Activated naive CD4-positive, alpha-beta T cell treated with anti-CD3 and anti-CD28 coated beads, Interleukin-2, amount 10 ng/mL, durations not matched to agents 7 days and 5 days (primary cell): ENCODE data around the gene STXBP3.

Experiments
- CTCF ChIA-PET: fragments of 350-600 bp; sonication (Branson Sonifier 250); formaldehyde crosslinking; loops from one replicate; lab custom pipeline; 2021; ENCODE audit warnings: antibody characterized with exemption; lab: Charles Lee
- DNase-seq: peaks from one replicate; pipeline ENCODE4 v3.0.0-alpha.2; 2020
- H3K27ac Mint-ChIP-seq: one replicate; pipeline ENCODE4 v1.8.0; 2021; ENCODE audit warnings: mild to moderate bottlenecking, moderate library complexity, mixed read lengths
- H3K27me3 Mint-ChIP-seq: one replicate; pipeline ENCODE4 v1.8.0; 2021; ENCODE audit warnings: mild to moderate bottlenecking, mixed read lengths
- H3K36me3 Mint-ChIP-seq: one replicate; pipeline ENCODE4 v1.8.0; 2021; ENCODE audit warnings: mixed read lengths
- H3K4me1 Mint-ChIP-seq: one replicate; pipeline ENCODE4 v1.8.0; 2021; ENCODE audit warnings: mixed read lengths
- H3K4me3 Mint-ChIP-seq: one replicate; pipeline ENCODE4 v1.8.0; 2021; ENCODE audit warnings: mild to moderate bottlenecking, moderate library complexity, mixed read lengths
- H3K9me3 Mint-ChIP-seq: one replicate; pipeline ENCODE4 v1.8.0; 2021; ENCODE audit warnings: mixed read lengths

STXBP3 gene

GRCh38 chr1:108801101-108801500, 54.6 kb downstream of the STXBP3 start:
- no peak overlapping the region for H3K4me3 Mint-ChIP-seq
- CTCF ChIA-PET, result no interaction called here
- no peaks in the 10 kb centered on the region for H3K4me1 Mint-ChIP-seq
- no peaks in the 10 kb centered on the region for H3K27me3 Mint-ChIP-seq
- H3K36me3 Mint-ChIP-seq, result peaks cover 34% of the 10 kb centered on the region
- no peak overlapping the region for H3K27ac Mint-ChIP-seq
- DNase-seq, result no peak
- H3K9me3 Mint-ChIP-seq, result no peaks in the 10 kb centered on the region

- Mint-ChIP-seq H3K27me3 (no peaks in the 10 kb centered on the region), H3K9me3 (no peaks in the 10 kb centered on the region), H3K4me1 (no peaks in the 10 kb centered on the region), H3K36me3 (peaks cover 35% of the 10 kb centered on the region), H3K27ac (no peak overlapping the region), H3K4me3 (no peak overlapping the region)
- CTCF ChIA-PET, result no interaction called here
- no peak for DNase-seq
Observed at GRCh38 chr1:108803548-108803947, 57.1 kb downstream of the STXBP3 start.

- Mint-ChIP-seq H3K4me3 (no peak overlapping the region), H3K27ac (no peak overlapping the region), H3K9me3 (no peaks in the 10 kb centered on the region), H3K36me3 (peaks cover 23% of the 10 kb centered on the region), H3K4me1 (no peaks in the 10 kb centered on the region), H3K27me3 (no peaks in the 10 kb centered on the region)
- DNase-seq, result no peak
- CTCF ChIA-PET, result interaction anchor here (0.5 kb wide), 1 partner anchor 18 kb away, joined by 4 read pairs; no protein-coding TSS in a partner anchor
Observed at GRCh38 chr1:108808438-108808837, 62.0 kb downstream of the STXBP3 start.

GRCh38 chr1:108811611-108812010, 65.1 kb downstream of the STXBP3 start:
- no peak overlapping the region for H3K27ac Mint-ChIP-seq
- no peaks in the 10 kb centered on the region for H3K9me3 Mint-ChIP-seq
- DNase-seq, result no peak
- no peak overlapping the region for H3K4me3 Mint-ChIP-seq
- peaks cover 12% of the 10 kb centered on the region for H3K36me3 Mint-ChIP-seq
- peaks cover 4% of the 10 kb centered on the region for H3K27me3 Mint-ChIP-seq
- no peaks in the 10 kb centered on the region for H3K4me1 Mint-ChIP-seq
- CTCF ChIA-PET, result no interaction called here

GRCh38 chr1:108813326-108813725, 66.9 kb downstream of the STXBP3 start:
- no peak overlapping the region for H3K27ac Mint-ChIP-seq
- peaks cover 9% of the 10 kb centered on the region for H3K36me3 Mint-ChIP-seq
- H3K27me3 Mint-ChIP-seq, result peaks cover 10% of the 10 kb centered on the region
- CTCF ChIA-PET, result no interaction called here
- no peak overlapping the region for H3K4me3 Mint-ChIP-seq
- H3K4me1 Mint-ChIP-seq, result no peaks in the 10 kb centered on the region
- no peak for DNase-seq
- H3K9me3 Mint-ChIP-seq, result no peaks in the 10 kb centered on the region

GRCh38 chr1:108814343-108815125, 68.1 kb downstream of the STXBP3 start:
- Mint-ChIP-seq H3K27ac (no peak overlapping the region), H3K4me1 (no peaks in the 10 kb centered on the region), H3K27me3 (peaks cover 14% of the 10 kb centered on the region), H3K4me3 (no peak overlapping the region), H3K36me3 (peaks cover 4% of the 10 kb centered on the region), H3K9me3 (no peaks in the 10 kb centered on the region)
- no peak for DNase-seq
- CTCF ChIA-PET, result no interaction called here

GRCh38 chr1:108815566-108815965, 69.1 kb downstream of the STXBP3 start:
- H3K4me3 Mint-ChIP-seq, result no peak overlapping the region
- no peaks in the 10 kb centered on the region for H3K9me3 Mint-ChIP-seq
- DNase-seq, result no peak
- peaks cover 19% of the 10 kb centered on the region for H3K27me3 Mint-ChIP-seq
- H3K36me3 Mint-ChIP-seq, result no peaks in the 10 kb centered on the region
- no peaks in the 10 kb centered on the region for H3K4me1 Mint-ChIP-seq
- CTCF ChIA-PET, result no interaction called here
- H3K27ac Mint-ChIP-seq, result no peak overlapping the region

GRCh38 chr1:108816049-108816893, 69.8 kb downstream of the STXBP3 start:
- no peaks in the 10 kb centered on the region for H3K9me3 Mint-ChIP-seq
- no peak for DNase-seq

GRCh38 chr1:108817016-108817415, 70.5 kb downstream of the STXBP3 start:
- no peak overlapping the region for H3K27ac Mint-ChIP-seq
- no peaks in the 10 kb centered on the region for H3K4me1 Mint-ChIP-seq
- H3K36me3 Mint-ChIP-seq, result no peaks in the 10 kb centered on the region
- H3K27me3 Mint-ChIP-seq, result peaks cover 26% of the 10 kb centered on the region
- DNase-seq, result no peak
- no peaks in the 10 kb centered on the region for H3K9me3 Mint-ChIP-seq
- CTCF ChIA-PET, result interaction anchor here (1.1 to 1.6 kb wide), 2 partner anchors 9 to 13 kb away, joined by 3 to 4 read pairs; no protein-coding TSS in a partner anchor
- no peak overlapping the region for H3K4me3 Mint-ChIP-seq

More at GRCh38 chr1:108816049-108816893, 69.8 kb downstream of the STXBP3 start:
- Mint-ChIP-seq H3K27me3 (peaks cover 19% of the 10 kb centered on the region), H3K4me3 (no peak overlapping the region), H3K27ac (no peak overlapping the region), H3K36me3 (no peaks in the 10 kb centered on the region), H3K4me1 (no peaks in the 10 kb centered on the region)
- CTCF ChIA-PET, result interaction anchor here (1.1 to 1.6 kb wide), 2 partner anchors 10 to 13 kb away, joined by 3 to 4 read pairs; no protein-coding TSS in a partner anchor

GRCh38 chr1:108817811-108818210, 71.3 kb downstream of the STXBP3 start:
- Mint-ChIP-seq H3K27me3 (peaks cover 32% of the 10 kb centered on the region), H3K9me3 (no peaks in the 10 kb centered on the region), H3K4me1 (no peaks in the 10 kb centered on the region), H3K27ac (no peak overlapping the region), H3K4me3 (no peak overlapping the region), H3K36me3 (no peaks in the 10 kb centered on the region)
- CTCF ChIA-PET, result interaction anchor here (1.6 kb wide), 1 partner anchor 12 kb away, joined by 4 read pairs; no protein-coding TSS in a partner anchor
- DNase-seq, result no peak

GRCh38 chr1:108819878-108820277, 73.4 kb downstream of the STXBP3 start:
- peaks cover 38% of the 10 kb centered on the region for H3K27me3 Mint-ChIP-seq

GRCh38 chr1:108823632-108824031, 77.2 kb downstream of the STXBP3 start:
- no peak for DNase-seq
- no peaks in the 10 kb centered on the region for H3K9me3 Mint-ChIP-seq
- H3K4me3 Mint-ChIP-seq, result no peak overlapping the region
- H3K27ac Mint-ChIP-seq, result no peak overlapping the region
- peaks cover 2% of the 10 kb centered on the region for H3K4me1 Mint-ChIP-seq
- H3K27me3 Mint-ChIP-seq, result peaks cover 35% of the 10 kb centered on the region
- CTCF ChIA-PET, result interaction anchor here (10.4 kb wide), 1 partner anchor 72 kb away, joined by 148 read pairs; no protein-coding TSS in a partner anchor
- no peaks in the 10 kb centered on the region for H3K36me3 Mint-ChIP-seq

More at GRCh38 chr1:108819878-108820277, 73.4 kb downstream of the STXBP3 start:
- Mint-ChIP-seq H3K36me3 (no peaks in the 10 kb centered on the region), H3K4me3 (no peak overlapping the region), H3K9me3 (no peaks in the 10 kb centered on the region), H3K27ac (no peak overlapping the region), H3K4me1 (no peaks in the 10 kb centered on the region)
- CTCF ChIA-PET, result interaction anchor here (1.0 to 1.5 kb wide), 2 partner anchors 8 to 9 kb away, joined by 4 read pairs; no protein-coding TSS in a partner anchor
- no peak for DNase-seq

- CTCF ChIA-PET, result interaction anchor here (10.4 kb wide), 1 partner anchor 71 kb away, joined by 148 read pairs; no protein-coding TSS in a partner anchor
- no peaks in the 10 kb centered on the region for H3K9me3 Mint-ChIP-seq
- peaks cover 2% of the 10 kb centered on the region for H3K4me1 Mint-ChIP-seq
- H3K36me3 Mint-ChIP-seq, result no peaks in the 10 kb centered on the region
- no peak overlapping the region for H3K4me3 Mint-ChIP-seq
- H3K27ac Mint-ChIP-seq, result no peak overlapping the region
- peaks cover 35% of the 10 kb centered on the region for H3K27me3 Mint-ChIP-seq
- no peak for DNase-seq
Observed at GRCh38 chr1:108824051-108824450, 77.6 kb downstream of the STXBP3 start.

GRCh38 chr1:108826081-108826635, 79.7 kb downstream of the STXBP3 start:
- Mint-ChIP-seq H3K36me3 (no peaks in the 10 kb centered on the region), H3K27ac (no peak overlapping the region), H3K4me3 (no peak overlapping the region), H3K9me3 (no peaks in the 10 kb centered on the region), H3K4me1 (peaks cover 6% of the 10 kb centered on the region), H3K27me3 (peaks cover 36% of the 10 kb centered on the region)
- no peak for DNase-seq
- CTCF ChIA-PET, result interaction anchor here (0.6 to 10.4 kb wide), 10 partner anchors 10 to 347 kb away, joined by 3 to 148 read pairs (median 4); a partner anchor contains a TSS
